ENCODE results near the gene LCP2.

- TF ChIP-seq CTCF (IDR thresholded peaks at IDR 0.05; ENCODE audit: borderline replicate concordance, extremely low read depth, low read length, poor library complexity, severe bottlenecking): no peak
- no peak for TF ChIP-seq EZH2 (IDR thresholded peaks at IDR 0.05; ENCODE audit: borderline replicate concordance, low read depth, low read length, severe bottlenecking)
These were observed 7.8 kb downstream of the LCP2 start for GRCh38 chr5:170289764-170290163.

Measured in DND-41 (cell line).